ENCODE measurements around the gene C16orf87. TPM values are rescaled to one million over a fixed set of nuclear protein-coding genes. Genes with fewer than 3 reads are reported as not detected.

The C16orf87 gene
- total and polyA plus RNA-seq, 9 of the 15 experiments (the other 6 are each of a cell fraction or from before 2014, with no cell fraction given), result 7.8 to 16.7 (median 10.5) TPM

- H3K79me2 ChIP-seq (ENCODE audit: control insufficient read depth, insufficient read depth, low read length), result peaks cover 50% of the 10 kb centered on the region
- BruUV-seq (replicated peaks), result no TSS peak
- FAIRE-seq (no peak), DNase-seq (ENCODE audit: extremely low read depth in 1 of 4, low spot score in 3 of 4) (peak in 1 of 4 experiments; percentile 53), ATAC-seq (peak; percentile 67)
- H3K4me3 ChIP-seq, result peak overlapping the region; percentile 92
- POLR2A ChIA-PET, result interaction anchor here (0.6 to 1.4 kb wide), 10 partner anchors 8 to 295 kb away, joined by 3 to 6 read pairs (median 3); no protein-coding TSS in a partner anchor
- CTCF ChIA-PET (ENCODE audit: low intra/inter-chr PET ratio), result interaction anchor here (0.6 kb wide), 1 partner anchor 9 kb away, joined by 3 read pairs; no protein-coding TSS in a partner anchor
- H2AFZ ChIP-seq (ENCODE audit: low read depth, low read length), result peak overlapping the region; percentile 78
- H4K20me1 ChIP-seq (replicated peaks; ENCODE audit: control insufficient read depth, insufficient read depth, low read length), result no peaks in the 10 kb centered on the region
- peaks cover 4 to 13% of the 10 kb centered on the region in 2 experiments; a peak in 4 of 5 replicates for H3K4me1 ChIP-seq (replicated peaks in 1 of 2; ENCODE audit: control insufficient read depth in 2 of 2, insufficient read depth in 2 of 2, low read length in 2 of 2)
- WGBS (ENCODE audit: insufficient coverage, low coverage, missing lambda C conversion rate), result 0% methylated on average over 41 of the region's 45 CpGs
- peak overlapping the region; percentile 74 for H3K27ac ChIP-seq (ENCODE audit: extremely low read depth, low read depth, low read length)
- no peaks in the 10 kb centered on the region for H3K9me3 ChIP-seq (replicated peaks; ENCODE audit: control insufficient read depth, insufficient read depth, low read depth, low read length)
- H3K27me3 ChIP-seq (ENCODE audit: control insufficient read depth in 2 of 2, insufficient read depth in 2 of 2, low read length in 2 of 2), result no peaks in the 10 kb centered on the region
- intact Hi-C loops (cut with micrococcal nuclease) (loop anchor here (2.0 to 5.0 kb wide), 2 partner anchors 88 to 143 kb away; partner anchors contain the start of genes ORC6 and VPS35), in situ Hi-C loops (cut with MboI) (no loop called here)
- peak overlapping the region; percentile 81 for H3K4me2 ChIP-seq (ENCODE audit: insufficient read depth, low read length)
- no peaks in the 10 kb centered on the region for H3K36me3 ChIP-seq (ENCODE audit: control insufficient read depth, insufficient read depth, low read length)
- H3K9me1 ChIP-seq (ENCODE audit: control insufficient read depth, insufficient read depth, low read length), result no peaks in the 10 kb centered on the region
- H3K9ac ChIP-seq (ENCODE audit: insufficient read depth in 1 of 2, low read depth in 2 of 2, low read length in 2 of 2), result peak overlapping the region; percentile 81 to 94
- TF ChIP-seq BDP1 (IDR thresholded peaks at IDR 0.05; ENCODE audit: insufficient read depth, insufficient read length), result no peak
- no peak for TF ChIP-seq NCOR1 (IDR thresholded peaks at IDR 0.05)
- no peak for TF ChIP-seq JUND (IDR thresholded peaks at IDR 0.05; ENCODE audit: borderline replicate concordance, low read depth, low read length)
- TF ChIP-seq JUND (tag; IDR thresholded peaks at IDR 0.05; ENCODE audit: borderline replicate concordance, low read depth, low read length), result no peak
- TF ChIP-seq PCBP1 (IDR thresholded peaks at IDR 0.05; ENCODE audit: low read depth, low read length, poor library complexity, severe bottlenecking), result peak; percentile 28
- no peak for TF ChIP-seq PML (IDR thresholded peaks at IDR 0.05; ENCODE audit: low read length)
- TF ChIP-seq CHD1 (IDR thresholded peaks at IDR 0.05; ENCODE audit: low read length), result peak; percentile 72
- TF ChIP-seq KDM5B (IDR thresholded peaks at IDR 0.05; ENCODE audit: insufficient replicate concordance, low read depth, low read length), result peak; percentile 22
- no peak for TF ChIP-seq MTF1 (CRISPR knock-in tag; IDR thresholded peaks at IDR 0.05; ENCODE audit: borderline replicate concordance)
- TF ChIP-seq MCM3 (IDR thresholded peaks at IDR 0.05), result no peak
- TF ChIP-seq SNIP1 (IDR thresholded peaks at IDR 0.05; ENCODE audit: low read depth), result no peak
- TF ChIP-seq ZNF512 (tag; IDR thresholded peaks at IDR 0.05), result no peak
- peak in 1 of 2 experiments; percentile 62; a peak in 2 of 4 replicates for TF ChIP-seq NONO (IDR thresholded peaks at IDR 0.05; ENCODE audit: low read depth in 2 of 2, low read length in 1 of 2)
- TF ChIP-seq ETS2 (tag; IDR thresholded peaks at IDR 0.05; ENCODE audit: borderline replicate concordance, poor library complexity, severe bottlenecking), result no peak
- no peak for TF ChIP-seq IRF9 (tag; IDR thresholded peaks at IDR 0.05)
- no peak for TF ChIP-seq HNRNPH1 (optimal IDR thresholded peaks at IDR 0.05; ENCODE audit: low read depth, low read length)
- peak; percentile 5 for TF ChIP-seq HMGN3 (IDR thresholded peaks at IDR 0.05; ENCODE audit: borderline replicate concordance, extremely low read depth, insufficient read length, low read depth, low read length)
- TF ChIP-seq USF2 (CRISPR knock-in tag; IDR thresholded peaks at IDR 0.05), result no peak
- TF ChIP-seq BRD4 (IDR thresholded peaks at IDR 0.05), result no peak
- TF ChIP-seq XRCC5 (IDR thresholded peaks at IDR 0.05; ENCODE audit: low read depth, low read length), result no peak
Observed at GRCh38 chr16:46830417-46830901, 521 bp downstream of the C16orf87 start.
